GM12873 (cell line): ENCODE results near the gene DACT2.

Experiments
- TF ChIP-seq, protein P1 (sequence below): IDR thresholded peaks from 2 replicates; pipeline ENCODE4 v1.5.1; 2012; ENCODE audit warnings: low read depth, mild to moderate bottlenecking, moderate library complexity, low read length, control low read depth; ENCODE audit not compliant: insufficient read depth; ENCODE audit errors: missing control alignments

Gene DACT2

DNA sequence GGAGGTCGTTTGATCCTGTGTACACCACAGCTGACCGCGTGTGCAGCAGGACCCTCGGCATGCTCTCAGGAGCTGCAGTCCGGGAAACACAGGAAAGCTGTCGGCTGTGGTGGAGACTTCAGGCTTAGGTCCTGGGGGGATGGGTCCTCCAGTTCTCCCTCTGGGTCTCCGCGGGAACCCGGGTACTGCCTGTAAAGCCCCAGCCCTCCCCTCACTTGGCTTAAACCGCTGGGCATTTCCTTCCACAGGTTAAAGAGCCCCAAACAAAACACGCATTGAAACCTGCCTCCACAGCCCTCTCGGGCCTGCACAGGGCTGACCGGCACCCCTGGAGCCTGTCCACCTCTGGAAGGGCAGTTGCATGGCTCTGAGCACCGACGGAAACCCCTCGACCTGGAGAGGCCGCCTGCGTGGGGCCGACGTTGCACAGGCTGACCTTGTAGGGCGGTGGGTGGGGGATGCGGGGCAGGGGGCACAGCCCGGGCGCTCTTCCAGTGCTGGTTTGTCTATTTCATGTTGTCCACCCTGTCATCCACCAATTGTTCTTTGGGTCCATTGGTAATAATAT, 59.1 kb downstream of the DACT2 start:
- TF ChIP-seq, protein P1, sequence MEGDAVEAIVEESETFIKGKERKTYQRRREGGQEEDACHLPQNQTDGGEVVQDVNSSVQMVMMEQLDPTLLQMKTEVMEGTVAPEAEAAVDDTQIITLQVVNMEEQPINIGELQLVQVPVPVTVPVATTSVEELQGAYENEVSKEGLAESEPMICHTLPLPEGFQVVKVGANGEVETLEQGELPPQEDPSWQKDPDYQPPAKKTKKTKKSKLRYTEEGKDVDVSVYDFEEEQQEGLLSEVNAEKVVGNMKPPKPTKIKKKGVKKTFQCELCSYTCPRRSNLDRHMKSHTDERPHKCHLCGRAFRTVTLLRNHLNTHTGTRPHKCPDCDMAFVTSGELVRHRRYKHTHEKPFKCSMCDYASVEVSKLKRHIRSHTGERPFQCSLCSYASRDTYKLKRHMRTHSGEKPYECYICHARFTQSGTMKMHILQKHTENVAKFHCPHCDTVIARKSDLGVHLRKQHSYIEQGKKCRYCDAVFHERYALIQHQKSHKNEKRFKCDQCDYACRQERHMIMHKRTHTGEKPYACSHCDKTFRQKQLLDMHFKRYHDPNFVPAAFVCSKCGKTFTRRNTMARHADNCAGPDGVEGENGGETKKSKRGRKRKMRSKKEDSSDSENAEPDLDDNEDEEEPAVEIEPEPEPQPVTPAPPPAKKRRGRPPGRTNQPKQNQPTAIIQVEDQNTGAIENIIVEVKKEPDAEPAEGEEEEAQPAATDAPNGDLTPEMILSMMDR: no peak

DNA sequence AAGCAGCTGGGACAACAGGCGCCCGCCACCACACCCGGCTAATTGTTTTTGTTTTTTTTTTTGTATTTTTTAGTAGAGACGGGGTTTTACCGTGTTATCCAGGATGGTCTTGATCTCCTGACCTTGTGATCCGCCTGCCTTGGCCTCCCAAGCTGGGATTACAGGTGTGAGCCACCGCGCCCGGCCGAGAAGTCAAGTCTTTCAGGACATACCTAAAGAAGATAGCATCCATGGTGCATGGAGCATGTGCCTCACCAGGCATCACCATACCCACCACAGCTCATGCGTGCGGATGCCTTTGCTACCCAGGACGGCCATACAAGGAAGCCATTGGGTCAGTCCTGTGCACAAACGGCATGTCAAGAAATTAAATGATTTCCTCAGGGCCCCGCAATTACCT, 60.8 kb downstream of the DACT2 start:
- TF ChIP-seq, protein P1: no peak

DNA sequence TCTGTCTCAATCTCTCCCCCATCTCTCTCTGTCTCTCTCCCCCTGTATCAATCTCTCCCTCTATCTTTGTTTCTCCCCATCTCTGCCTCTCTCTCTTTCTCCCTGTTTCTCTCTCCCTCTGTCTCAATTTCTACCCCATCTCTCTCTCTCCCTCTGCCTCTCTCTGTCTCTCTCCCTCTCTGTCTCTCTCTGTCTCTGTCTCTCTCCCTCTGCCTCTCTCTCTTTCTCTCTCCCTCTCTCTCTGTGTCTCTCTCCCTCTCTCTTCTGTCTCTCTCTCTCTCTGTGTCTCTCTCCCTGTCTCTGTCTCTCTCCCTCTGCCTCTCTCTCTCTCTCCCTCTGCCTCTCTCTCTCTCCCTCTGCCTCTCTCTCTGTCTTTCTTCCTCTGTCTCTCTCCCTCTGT, 62.6 kb downstream of the DACT2 start:
- TF ChIP-seq, protein P1: no peak
